Measurements from ENCODE around the gene UBQLN4.

DNA sequence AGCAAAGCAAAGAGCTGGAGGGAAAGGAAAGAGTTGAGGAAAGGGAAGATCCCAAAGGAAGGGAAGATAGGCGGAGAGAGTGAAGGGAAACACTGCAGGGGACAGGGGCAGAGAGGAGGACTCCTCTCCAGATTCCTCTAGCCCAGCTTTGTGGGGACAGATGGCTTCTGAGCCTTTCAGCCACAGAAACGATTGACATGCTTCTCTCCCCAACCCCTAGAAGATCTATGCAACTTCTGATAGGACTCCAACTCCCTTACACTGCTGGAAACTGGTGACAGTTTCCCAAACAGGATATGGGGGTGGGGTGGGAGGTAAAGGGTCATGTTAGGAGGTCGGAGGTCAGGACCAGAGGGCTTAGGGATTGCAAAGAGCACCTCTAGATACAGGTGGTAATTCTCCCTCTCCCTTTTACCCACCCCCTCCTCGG lies 22.2 kb upstream of the UBQLN4 start:
- TF ChIP-seq POLR2A (IDR thresholded peaks at IDR 0.05), result no peak
- TF ChIP-seq, protein P1, sequence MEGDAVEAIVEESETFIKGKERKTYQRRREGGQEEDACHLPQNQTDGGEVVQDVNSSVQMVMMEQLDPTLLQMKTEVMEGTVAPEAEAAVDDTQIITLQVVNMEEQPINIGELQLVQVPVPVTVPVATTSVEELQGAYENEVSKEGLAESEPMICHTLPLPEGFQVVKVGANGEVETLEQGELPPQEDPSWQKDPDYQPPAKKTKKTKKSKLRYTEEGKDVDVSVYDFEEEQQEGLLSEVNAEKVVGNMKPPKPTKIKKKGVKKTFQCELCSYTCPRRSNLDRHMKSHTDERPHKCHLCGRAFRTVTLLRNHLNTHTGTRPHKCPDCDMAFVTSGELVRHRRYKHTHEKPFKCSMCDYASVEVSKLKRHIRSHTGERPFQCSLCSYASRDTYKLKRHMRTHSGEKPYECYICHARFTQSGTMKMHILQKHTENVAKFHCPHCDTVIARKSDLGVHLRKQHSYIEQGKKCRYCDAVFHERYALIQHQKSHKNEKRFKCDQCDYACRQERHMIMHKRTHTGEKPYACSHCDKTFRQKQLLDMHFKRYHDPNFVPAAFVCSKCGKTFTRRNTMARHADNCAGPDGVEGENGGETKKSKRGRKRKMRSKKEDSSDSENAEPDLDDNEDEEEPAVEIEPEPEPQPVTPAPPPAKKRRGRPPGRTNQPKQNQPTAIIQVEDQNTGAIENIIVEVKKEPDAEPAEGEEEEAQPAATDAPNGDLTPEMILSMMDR (IDR thresholded peaks at IDR 0.05), result no peak

Data from breast epithelium (tissue), 3 donors.